IPS-15b (cell line): Measurements from ENCODE around the gene SPRTN.

Experiments
- H3K27me3 ChIP-seq: one replicate; pipeline ENCODE4 v1.6.1; 2013; ENCODE audit warnings: low read length; ENCODE audit not compliant: control insufficient read depth, insufficient read depth
- H3K36me3 ChIP-seq: one replicate; pipeline ENCODE4 v1.6.1; 2013; ENCODE audit warnings: low read length; ENCODE audit not compliant: control insufficient read depth, insufficient read depth
- H3K4me1 ChIP-seq: one replicate; pipeline ENCODE4 v1.6.1; 2013; ENCODE audit warnings: mild to moderate bottlenecking, low read length; ENCODE audit not compliant: control insufficient read depth, insufficient read depth
- H3K4me3 ChIP-seq: one replicate; pipeline ENCODE4 v1.5.1; 2013; ENCODE audit warnings: low read depth, low read length
- H3K9ac ChIP-seq: one replicate; pipeline ENCODE4 v1.6.1; 2013; ENCODE audit warnings: low read depth, mild to moderate bottlenecking, low read length
- H3K9me3 ChIP-seq: one replicate; pipeline ENCODE4 v1.6.1; 2013; ENCODE audit warnings: mild to moderate bottlenecking, low read length; ENCODE audit not compliant: control insufficient read depth, insufficient read depth

The SPRTN gene

GRCh38 chr1:231384696-231385415, 46.8 kb downstream of the SPRTN start:
- no peaks in the 10 kb centered on the region for H3K4me1 ChIP-seq
- no peaks in the 10 kb centered on the region for H3K9me3 ChIP-seq
- H3K27me3 ChIP-seq: no peaks in the 10 kb centered on the region
- H3K9ac ChIP-seq: no peak overlapping the region
- no peak overlapping the region for H3K4me3 ChIP-seq
- no peaks in the 10 kb centered on the region for H3K36me3 ChIP-seq

DNA sequence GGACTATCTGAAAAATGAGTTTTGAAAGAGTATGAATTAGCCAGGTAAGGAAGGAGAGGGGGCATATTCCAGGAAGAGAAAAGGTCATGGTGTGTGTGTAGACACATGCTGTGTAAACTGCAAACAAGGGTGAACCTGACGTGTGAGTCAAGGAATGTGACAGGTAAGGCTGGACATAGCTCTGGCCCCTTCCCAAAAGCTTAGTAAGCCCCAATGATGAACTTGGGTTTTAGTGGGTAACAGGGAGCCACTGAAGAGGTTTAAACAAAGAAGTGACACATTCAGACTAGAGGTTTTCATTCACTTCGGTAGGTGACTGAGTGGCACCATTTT, 47.3 kb downstream of the SPRTN start:
- no peaks in the 10 kb centered on the region for H3K4me1 ChIP-seq
- H3K9ac ChIP-seq: no peak overlapping the region
- H3K4me3 ChIP-seq: no peak overlapping the region
- no peaks in the 10 kb centered on the region for H3K36me3 ChIP-seq
- no peaks in the 10 kb centered on the region for H3K9me3 ChIP-seq
- no peaks in the 10 kb centered on the region for H3K27me3 ChIP-seq

- Histone ChIP-seq H3K9me3 (no peaks in the 10 kb centered on the region), H3K36me3 (no peaks in the 10 kb centered on the region), H3K4me1 (no peaks in the 10 kb centered on the region), H3K4me3 (no peak overlapping the region), H3K9ac (no peak overlapping the region), H3K27me3 (no peaks in the 10 kb centered on the region)
These were observed 48.4 kb downstream of the SPRTN start for GRCh38 chr1:231386466-231386865.

DNA sequence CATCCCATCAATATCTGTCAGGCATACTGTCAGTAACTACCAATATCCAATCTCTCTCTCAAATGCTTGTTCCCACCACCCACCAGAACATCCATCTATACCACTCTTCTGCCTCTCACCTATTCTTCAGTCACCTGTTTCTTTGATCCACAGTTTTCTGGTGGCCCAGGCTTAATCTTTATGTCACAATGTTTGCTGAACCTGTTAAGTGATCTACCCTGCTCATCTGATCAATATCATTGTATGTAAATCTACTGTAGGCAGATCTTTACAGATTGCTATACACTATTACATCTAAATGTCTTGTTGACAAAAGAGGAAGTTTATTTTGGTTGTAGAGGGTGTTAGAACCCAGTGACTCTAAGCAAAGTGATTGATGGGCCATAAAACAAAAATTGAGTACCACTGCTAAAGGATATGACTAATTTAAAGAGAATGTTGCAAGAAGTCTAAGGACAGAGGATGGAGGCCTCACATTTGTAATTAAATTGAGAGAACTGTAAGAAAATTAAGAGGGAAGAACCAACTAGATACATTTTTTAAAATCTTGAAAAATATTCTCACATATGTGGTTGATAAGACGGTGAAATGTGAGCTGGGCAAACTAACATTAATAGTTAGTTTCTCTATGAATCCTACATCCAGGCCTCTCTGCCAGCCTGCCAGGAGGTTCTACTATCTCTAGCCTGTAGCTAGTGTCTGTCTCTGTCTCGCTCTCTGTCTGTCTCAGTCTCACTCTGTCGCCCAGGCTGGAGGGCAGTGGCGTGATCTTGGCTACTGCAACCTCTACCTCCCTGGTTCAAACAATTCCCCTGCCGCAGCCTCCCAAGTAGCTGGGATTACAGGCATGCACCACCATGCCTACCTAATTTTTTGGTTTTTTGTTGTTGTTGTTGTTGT, 49.9 kb downstream of the SPRTN start:
- Histone ChIP-seq H3K9me3 (no peaks in the 10 kb centered on the region), H3K9ac (no peak overlapping the region), H3K4me1 (no peaks in the 10 kb centered on the region), H3K36me3 (no peaks in the 10 kb centered on the region), H3K4me3 (no peak overlapping the region), H3K27me3 (no peaks in the 10 kb centered on the region)

DNA sequence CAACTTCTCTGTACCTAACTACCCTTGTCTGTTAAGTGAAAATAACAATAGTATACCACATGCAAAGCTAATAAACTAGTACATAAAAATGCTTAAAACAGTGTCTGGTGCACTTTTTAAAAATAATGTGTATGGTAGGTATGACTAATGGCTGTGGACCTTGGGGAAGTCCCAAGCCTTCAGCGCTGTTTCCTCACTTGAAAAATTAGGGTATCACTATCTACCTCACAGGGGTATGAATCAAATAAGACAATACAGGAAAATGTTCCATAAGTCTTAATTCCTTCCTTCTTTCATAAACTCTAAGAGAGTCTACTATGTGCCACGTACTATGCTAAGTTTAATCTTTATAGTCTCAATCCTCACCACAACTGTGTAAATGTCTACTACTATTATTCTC, 52.0 kb downstream of the SPRTN start:
- Histone ChIP-seq H3K27me3 (no peaks in the 10 kb centered on the region), H3K9ac (no peak overlapping the region), H3K4me3 (no peak overlapping the region), H3K36me3 (no peaks in the 10 kb centered on the region), H3K4me1 (no peaks in the 10 kb centered on the region), H3K9me3 (no peaks in the 10 kb centered on the region)

- Histone ChIP-seq H3K36me3 (no peaks in the 10 kb centered on the region), H3K27me3 (no peaks in the 10 kb centered on the region), H3K4me1 (no peaks in the 10 kb centered on the region), H3K9ac (no peak overlapping the region), H3K9me3 (no peaks in the 10 kb centered on the region), H3K4me3 (no peak overlapping the region)
These were observed 54.5 kb downstream of the SPRTN start for GRCh38 chr1:231392389-231393131.

DNA sequence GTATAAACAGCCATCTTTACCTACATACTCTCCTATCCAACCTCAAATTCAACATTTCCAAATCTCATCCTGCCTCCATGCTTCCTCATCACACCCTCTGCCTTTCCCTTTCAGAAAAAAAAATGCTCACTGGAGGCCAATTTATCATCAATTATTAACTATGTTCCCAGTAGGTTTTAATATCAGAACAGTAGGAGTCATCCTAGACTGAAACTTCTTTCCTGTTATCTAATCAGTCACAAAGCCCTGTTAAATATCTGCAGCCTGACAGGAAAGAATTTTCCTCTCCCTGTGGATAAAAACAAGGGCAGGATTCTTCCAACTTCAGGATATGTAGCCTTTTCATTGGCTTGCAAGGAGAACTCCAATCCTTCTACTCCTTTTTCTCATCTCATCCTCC, 55.6 kb downstream of the SPRTN start:
- Histone ChIP-seq H3K4me1 (no peaks in the 10 kb centered on the region), H3K36me3 (no peaks in the 10 kb centered on the region), H3K4me3 (no peak overlapping the region)

GRCh38 chr1:231395076-231395997, 57.2 kb downstream of the SPRTN start:
- Histone ChIP-seq H3K9me3 (no peaks in the 10 kb centered on the region), H3K9ac (no peak overlapping the region)

More for the DNA sequence above, 55.6 kb downstream of the SPRTN start:
- Histone ChIP-seq H3K9ac (no peak overlapping the region), H3K27me3 (no peaks in the 10 kb centered on the region), H3K9me3 (no peaks in the 10 kb centered on the region)

DNA sequence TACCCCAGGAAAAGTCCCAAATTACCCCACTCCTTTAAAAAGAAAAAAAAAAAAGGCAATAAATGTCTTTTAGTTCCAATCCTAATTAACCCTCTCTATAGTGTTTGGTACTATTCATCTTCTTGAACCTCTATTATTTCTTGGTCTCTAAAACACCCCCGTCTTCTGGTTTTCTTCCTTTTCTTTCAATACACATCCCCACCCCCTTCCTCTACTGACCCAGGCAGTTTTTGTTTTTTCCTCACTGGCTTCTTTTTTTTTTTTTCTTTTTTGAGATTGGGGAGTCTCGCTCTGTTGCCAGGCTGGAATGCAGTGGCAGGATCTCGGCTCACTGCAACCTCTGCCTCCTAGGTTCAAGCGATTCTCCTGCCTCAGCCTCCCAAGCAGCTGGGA, 57.9 kb downstream of the SPRTN start:
- no peaks in the 10 kb centered on the region for H3K9me3 ChIP-seq
- no peaks in the 10 kb centered on the region for H3K4me1 ChIP-seq
- H3K36me3 ChIP-seq: no peaks in the 10 kb centered on the region
- H3K27me3 ChIP-seq: no peaks in the 10 kb centered on the region
- H3K9ac ChIP-seq: no peak overlapping the region
- no peak overlapping the region for H3K4me3 ChIP-seq

More at GRCh38 chr1:231395076-231395997, 57.2 kb downstream of the SPRTN start:
- Histone ChIP-seq H3K27me3 (no peaks in the 10 kb centered on the region), H3K4me3 (no peak overlapping the region), H3K36me3 (no peaks in the 10 kb centered on the region), H3K4me1 (no peaks in the 10 kb centered on the region)

DNA sequence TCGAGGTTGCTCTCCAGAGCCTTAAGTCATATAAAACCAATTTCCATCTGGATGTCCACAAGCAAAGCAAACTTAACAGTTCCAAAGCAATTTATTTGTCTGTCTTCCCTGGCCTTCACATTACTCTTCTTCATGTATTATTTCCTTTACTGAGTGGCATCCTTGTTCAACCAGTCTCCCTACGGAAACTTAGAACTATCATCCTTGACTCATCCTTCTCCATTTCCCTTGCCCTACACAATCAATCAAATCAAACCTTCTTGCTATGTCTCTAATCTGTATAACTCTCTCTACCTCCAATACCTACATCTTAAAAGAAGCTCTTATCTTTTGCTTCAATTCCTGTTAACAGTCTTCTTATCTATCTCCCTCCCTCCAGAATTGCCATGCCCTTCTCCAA, 58.5 kb downstream of the SPRTN start:
- H3K4me1 ChIP-seq: no peaks in the 10 kb centered on the region
- no peaks in the 10 kb centered on the region for H3K9me3 ChIP-seq
- no peaks in the 10 kb centered on the region for H3K36me3 ChIP-seq
- no peak overlapping the region for H3K9ac ChIP-seq
- H3K4me3 ChIP-seq: no peak overlapping the region
- no peaks in the 10 kb centered on the region for H3K27me3 ChIP-seq
